HuH-7 (cell line): ENCODE data around the gene IRX4.

Experiments used
- DNase-seq: peaks from one replicate; pipeline ENCODE4 v3.0.0; 2011; ENCODE audit warnings: low spot score

IRX4 gene

DNA sequence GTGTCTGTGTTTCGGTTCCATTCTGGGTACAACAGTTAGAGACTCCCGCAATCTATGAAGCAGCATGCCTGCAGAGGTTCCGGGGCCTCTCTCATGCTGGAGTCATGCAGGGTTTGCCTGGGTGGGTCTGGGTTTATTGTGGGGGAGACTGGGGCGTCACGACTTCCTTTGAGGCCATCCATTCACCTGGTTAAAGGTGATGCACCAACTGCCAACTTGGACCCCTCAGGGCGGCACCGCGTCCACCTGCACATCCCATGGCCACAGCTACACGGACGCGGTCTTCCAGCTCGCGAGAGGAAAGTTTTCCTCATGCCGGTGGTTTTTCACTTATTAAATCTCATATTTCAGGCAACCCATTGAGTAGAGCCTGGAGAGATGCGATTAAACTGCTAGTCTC is 30.9 kb upstream of the IRX4 start:
- no peak for DNase-seq

DNA sequence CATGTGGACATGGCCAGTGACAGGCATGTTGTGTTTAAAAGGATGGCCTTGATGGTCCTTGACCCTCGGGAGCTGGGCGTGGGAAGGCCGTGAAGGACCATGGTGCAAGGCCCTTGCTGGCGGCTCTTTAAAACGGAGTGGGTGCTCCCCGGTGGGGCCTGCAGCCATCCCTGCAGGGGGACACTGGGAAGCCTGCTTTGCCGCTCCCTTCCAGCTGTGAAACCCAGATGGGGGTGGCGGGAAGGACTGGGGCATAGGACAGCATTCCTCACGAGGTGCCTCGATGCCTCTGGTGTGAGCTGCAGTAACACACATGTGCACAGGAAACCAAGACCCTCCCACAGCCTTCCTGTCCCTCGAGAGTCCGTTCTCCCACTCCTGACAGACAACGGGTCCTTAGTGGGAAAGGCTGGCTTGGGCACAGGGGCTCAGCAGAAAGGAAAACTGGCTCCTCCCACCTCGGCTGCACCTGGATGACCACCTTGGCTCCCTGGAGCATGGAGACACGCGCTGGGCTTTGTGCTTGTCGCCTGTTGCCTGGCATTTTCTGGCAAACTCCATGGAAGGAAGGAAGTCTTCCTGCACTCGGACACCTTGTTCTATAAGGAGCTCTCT is 30.3 kb upstream of the IRX4 start:
- DNase-seq, result no peak

DNA sequence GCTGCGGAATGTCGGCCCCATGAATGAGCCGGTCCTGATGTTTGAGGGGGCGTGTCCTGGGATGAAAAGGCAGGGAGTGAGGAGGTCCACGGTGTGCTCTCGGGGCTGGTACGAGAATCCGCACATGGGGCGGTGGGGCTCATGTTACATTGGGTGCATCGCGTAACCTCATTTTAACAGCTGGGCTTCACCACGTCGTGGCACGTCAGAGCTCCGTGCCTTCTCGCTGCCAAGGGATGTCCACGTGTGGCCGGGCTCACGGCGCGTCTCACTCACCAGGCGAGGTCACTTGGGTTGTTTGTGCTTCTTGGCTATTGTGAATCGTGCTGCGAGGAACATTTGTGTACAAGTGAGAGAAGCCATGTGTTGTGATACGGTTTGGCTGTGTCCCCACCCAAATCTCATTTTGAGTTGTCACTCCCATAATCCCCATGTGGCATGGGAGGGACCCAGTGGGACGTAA is 29.1 kb upstream of the IRX4 start:
- no peak for DNase-seq

DNA sequence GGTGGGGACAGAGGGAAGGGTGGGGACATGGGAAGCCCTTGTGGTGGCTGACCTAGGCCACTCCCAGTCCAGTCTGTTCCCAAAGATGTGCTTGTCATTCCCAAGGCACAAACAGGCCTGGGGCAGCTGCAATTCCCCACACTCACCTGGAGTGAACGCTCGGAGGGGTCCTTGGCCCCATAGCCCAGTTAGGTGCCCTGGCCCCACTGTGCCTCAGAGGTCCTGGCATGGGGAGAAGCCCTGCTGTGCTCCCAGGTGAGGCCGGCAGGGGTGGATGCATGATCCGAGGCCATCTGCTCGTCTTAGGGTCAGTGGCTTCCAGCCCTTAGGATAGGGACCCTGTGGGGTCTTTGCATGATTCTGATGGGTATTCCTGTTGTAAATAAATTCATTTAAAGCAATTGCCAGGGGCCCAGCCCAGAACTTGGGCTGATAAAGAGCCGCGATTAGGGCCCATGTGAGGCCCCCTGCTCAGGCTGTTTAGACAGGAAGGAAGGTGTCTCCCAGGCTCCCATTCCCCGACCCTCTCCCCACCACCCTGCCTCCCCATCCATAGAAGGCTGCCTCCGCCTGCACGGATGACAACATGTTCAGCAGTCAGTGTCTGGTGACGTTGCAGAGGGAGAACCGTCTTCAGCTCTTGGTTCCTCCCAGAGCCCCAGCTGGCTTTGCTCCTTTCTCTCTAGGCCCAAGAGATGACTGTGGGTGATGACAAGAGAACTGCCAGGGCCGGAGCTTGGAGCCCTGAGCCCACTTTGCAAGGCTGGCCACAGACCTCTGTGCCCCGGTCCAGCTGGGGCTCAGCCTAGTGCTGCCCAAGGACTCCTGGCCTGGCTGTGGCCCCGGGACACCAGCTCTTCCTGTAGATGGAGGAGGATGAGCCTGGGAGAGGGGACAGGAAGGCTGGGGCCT is 28.4 kb upstream of the IRX4 start:
- DNase-seq, result no peak

DNA sequence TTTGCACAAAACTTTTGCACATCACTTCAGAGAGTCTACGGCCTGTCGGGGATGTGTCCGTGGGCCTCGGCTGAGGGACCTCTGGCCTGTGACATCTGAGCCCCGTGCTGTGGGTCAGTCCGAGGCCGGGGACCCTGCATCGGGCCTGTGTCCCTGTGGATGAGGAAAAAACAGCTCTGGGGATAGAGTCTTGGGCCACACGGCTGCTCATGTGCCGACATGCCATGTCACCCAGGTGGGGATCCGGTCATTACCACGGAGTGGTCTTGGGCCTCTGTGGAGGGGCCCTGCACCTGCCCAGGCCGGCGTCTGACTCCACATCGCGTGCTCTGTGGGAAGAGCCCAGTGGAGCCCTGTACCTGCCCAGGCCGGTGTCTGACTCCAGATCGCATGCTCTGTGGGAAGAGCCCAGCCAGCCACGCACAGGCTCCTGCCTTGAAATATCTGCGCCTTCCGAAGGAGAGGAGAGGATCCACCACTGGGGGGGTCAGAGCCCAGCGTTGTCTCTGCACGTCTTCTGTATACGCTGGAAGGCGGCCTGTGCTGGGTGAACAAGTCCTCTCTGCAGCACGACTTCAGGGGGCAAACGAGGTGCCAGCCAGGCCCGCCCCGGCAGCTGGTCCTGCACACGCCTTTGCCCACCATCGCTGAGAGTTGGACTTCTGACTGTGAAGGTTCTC is 27.5 kb upstream of the IRX4 start:
- no peak for DNase-seq

DNA sequence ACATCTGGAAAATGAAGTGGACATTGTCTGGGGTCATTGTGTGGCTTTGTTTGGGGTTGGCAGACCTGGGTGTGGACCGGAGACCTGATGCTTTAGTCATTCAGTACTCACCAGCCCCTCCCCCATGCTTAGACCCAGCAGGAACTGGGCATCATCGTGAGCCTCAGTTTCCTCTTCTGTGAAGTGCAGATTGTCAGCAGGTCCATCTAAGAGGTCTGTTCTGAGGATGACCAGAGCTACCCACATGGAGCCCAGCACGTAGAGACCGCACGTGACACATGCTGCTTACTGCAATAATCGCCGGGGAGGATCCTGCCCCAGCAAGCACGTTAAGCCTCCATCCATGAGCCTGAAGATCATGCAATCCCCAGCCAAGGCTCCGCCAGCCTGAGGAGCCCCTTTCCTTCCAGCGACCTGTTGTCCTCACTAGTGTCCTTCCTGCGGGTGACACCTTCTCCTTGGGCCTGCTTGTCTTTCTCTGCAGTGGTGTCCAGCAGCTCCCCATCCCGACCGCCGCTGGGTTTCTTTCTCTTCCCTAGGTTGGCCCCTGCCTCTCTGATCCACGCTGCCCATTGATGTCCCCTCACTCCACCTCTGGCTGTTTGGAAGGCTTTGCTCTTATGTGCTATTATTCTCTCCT is 26.7 kb upstream of the IRX4 start:
- DNase-seq, result no peak

DNA sequence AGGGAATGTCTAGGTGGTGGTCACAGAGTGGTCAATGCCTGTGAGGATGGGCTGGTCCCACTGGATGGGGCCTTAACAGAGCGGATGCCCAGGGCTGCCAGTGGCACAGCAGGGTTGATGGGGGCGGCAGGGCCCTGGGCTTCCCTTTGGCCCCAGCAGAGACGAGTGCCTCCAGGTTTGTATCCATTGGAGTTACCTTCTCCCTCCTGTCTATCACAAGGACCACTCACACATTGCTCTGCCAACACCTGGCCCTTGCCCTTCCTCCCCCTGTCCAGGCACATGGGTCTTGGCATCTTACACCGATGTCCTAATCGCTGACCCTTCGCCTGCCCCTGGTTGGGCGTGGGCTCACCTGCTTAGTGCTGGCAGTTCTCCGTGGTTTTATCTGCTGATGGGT is 26.2 kb upstream of the IRX4 start:
- DNase-seq, result no peak

DNA sequence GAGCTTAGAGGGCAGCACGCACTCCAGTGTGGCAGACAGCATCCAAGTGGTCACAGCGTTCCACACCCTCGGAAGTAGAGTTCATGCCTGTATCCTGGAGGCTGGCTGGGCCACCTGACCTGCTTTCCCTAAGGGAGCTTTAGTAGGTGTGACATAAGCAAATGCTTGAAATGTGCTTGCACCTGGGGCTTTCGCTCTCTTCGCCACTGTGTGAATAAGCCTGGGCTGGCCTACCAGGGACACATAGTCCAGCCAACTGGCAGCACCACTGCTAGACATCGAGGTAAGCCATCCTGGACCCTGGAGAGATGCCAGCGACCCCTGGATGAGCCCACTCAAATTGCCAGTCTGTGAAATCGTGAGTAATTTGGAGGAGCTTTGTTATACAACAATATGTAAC is 24.9 kb upstream of the IRX4 start:
- DNase-seq, result no peak

DNA sequence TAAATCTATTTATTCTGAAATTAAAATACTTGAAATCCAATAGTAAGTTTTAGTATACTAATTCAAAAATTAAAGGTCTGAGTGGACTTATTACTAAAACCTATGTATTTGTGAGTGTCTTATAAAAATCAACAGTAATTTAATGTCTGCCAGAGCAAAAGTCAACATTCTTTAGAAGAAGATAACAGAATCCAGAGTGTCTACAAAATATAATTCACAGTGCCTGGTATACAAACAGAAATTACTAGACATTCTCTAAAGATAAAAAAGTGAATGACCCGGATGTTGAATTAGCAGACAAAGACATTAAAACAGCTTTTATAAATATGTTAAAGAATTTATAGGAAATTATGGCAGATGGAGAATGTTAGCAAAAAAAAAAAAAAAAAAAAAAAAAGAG is 22.4 kb upstream of the IRX4 start:
- no peak for DNase-seq

DNA sequence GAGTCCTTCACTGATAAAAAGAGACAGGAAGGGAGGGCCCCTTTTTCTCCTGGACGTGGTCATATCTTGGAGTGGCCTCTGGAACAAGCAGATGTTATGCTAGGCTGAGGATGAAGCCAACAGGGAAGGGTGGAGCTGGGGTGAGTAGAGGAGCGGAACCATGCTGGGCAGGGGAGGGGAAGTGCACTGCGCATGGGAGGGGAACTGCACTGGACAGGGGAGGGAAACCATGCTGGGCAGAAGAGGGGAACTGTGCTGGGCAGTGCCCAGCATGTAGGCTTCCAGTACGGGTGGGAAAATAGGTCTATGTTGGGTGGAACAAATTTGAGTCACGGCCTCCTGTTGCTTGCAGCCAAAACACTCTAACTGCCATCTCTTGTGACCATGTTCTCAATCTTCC is 19.3 kb upstream of the IRX4 start:
- DNase-seq, result no peak

DNA sequence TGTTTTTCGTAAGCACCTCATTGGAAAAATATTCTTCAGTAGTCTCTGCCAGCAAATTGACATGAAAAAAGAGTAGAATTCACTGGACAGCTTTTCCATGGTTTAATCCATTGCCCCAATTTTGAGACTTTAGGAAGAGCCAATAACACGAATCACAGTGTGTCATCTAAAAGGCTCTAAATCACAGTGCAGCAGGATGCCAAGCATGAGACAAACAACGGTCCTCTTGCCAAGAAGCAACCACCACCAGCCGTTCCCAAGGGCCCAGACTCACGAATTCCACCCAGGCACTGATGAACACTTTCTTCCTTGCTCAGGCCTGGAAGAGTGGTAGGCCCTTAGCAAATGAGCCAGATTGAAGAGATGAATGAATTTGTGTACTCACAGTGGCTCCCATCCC is 18.3 kb upstream of the IRX4 start:
- DNase-seq, result no peak

DNA sequence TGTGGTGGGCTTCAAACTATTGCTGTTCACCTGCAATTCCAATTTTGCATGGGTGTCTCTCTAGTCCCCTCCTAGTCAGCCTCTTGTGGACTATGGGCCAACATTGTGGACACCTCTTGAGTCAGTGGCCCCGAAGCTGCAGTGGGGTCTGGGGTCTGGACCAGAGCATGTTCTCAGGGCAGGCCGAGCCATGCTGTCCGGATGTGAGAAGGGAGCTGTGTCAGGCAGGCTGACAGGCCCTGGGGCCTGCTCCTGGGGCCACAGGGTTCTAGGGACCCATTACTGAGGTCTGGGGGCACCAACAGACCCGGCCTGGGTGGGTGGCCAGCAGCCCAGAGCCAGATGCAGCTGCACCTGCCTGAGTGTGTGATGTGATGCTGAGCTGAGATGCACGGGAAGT is 16.5 kb upstream of the IRX4 start:
- DNase-seq, result no peak

DNA sequence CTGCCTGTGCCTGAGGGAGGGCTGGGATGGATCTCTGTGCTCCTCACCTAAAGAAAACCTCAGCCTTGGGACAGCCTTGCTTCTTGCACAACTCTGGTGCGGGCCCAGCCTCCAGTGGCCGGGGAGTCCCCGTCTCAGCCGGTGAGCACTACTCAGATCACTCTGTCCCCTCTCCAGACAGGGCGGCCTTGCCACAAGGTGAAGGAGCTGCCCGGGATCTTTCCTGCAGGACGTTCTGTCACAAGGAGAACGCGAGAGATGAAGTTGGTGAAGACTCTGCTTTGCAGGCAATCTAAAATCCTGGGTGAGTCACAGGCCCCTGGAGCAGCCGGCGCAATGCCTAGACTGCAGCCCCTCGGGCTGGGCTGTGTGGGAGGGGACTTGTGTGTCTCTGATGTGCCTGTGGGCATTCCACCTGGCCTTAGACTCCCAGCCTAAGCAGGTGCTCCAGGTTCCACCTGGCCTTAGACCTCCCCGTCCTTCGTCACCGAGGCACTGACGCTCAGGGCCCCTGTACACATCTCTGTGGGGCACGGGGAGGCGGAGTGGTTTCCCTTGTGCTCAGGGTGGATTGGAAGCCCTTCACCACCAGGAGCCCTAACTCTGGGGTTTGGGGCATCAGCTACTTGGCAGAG is 15.2 kb upstream of the IRX4 start:
- no peak for DNase-seq

DNA sequence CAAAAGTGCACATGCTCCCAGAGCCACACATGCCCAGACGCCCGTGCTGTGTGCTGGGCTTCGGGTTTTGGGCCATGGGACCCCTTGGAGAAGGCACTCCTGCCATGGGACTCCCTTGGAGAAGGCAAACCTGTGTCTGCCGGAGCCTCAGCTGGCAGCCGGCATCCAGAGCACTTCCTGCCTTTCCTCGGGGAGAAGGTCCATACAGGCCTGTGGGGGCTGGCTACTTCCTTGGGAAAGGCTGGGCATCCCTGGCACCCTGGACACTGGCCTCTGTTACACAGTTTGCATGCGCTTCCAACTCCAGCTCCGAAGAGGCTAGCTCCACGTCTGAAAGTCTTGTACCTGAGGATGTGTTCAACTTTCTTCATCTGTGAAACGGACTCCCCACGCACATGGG is 14.7 kb upstream of the IRX4 start:
- DNase-seq, result no peak

DNA sequence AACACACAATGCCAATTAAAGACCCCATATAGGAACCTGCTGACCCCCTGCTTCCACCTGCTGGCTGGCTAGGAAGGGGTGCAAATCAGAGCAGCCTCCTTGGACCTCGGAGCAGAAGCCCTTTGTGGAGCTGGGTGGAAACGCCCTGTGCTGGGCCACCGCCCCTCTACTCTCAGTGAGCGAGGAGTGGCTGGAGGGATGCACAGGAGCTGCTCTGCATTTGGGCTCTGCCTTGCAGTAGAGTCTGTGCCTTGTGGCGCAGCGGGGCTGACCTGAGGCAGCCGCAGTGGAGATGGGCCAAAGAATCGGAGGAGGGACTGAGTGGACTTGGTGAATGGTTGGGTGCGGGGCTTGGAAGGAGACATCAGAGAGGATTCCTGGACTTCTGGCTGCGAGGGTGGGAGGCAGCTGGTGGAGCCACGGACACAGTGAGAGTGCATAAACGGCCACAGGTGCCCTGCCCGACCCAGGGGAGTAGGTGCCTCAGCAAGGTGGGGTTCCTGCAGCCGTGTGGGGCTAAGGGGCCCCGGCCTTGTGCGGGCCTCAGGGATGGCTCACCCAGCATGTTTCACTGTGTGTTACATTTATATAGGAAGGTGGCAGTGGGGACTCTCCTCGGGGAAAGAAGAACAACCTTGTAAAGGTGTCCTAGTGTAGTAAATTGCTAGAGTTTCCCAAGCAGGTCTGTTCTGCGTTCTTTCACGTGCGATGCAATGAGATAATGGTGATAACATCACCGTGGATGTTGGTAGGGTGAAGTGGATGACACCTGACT is 14.1 kb upstream of the IRX4 start:
- no peak for DNase-seq

DNA sequence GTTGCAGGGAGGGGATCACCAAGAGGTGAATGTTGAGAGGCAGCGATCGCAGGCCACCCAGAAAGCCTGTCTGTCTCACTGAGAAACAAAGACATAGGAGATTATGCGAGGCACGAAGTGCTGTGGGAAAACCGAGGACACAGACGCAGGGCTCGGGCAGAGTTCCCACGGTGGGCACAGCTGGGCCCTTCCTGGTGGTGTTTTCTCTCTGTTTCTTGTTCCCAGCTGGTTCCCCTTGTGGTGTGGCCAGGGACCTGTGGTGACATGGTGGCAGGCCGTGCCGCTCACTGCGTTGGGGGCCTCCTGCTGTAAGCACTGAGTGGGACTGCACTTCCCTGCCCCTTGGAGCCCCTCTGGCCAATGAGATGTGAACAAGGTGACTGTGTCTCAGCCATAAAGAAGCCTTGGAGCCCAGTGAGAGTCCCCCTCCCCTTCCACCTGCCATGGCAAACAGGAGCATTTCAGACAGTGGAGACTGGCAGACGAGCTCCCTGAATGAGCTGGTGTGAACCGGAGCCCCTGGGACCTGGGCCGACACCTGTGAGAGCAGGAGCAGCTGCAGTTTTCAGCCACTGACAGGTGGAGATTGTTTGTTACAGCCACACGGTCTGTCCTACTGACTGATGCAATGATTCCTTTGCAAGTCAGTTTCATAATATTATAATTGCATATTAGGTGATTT is 13.2 kb upstream of the IRX4 start:
- no peak for DNase-seq

DNA sequence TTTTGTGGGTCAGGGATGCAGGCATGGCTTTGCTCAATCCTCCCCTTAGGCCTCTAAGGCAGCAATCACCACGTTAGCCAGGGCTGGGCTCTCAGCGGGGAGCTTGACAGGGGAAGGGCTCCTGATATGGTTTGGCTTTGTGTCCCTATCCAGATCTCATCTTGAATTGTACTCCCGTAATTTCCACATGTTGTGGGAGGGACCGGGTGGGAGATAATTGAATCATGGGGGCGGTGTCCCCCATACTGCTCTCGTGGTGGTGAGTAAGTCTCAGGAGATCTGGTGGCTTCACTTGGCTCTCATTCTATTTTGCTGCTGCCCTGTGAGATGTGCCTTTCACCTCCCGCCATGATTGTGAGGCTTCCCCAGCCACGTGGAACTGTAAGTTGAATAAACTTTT is 11.5 kb upstream of the IRX4 start:
- DNase-seq, result no peak

DNA sequence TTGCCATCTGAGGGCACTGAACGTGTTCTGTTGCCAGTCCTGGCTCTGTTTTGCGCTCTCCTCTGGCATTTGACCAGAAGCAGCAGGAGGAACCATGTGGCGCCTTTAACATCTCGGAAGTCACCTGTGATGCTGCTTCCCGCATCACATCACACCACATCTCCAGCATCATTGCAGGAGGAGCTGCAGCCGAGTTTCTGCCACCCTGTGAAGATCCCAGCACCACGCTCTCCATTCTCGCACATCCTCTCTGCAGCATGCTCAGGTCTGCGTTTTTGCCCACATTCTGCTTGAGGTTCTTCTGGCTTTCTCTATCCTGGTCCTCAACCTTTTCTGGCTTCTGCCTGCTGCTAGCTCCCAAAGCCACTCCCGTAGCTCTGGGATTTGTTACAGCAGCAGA is 11.0 kb upstream of the IRX4 start:
- no peak for DNase-seq

DNA sequence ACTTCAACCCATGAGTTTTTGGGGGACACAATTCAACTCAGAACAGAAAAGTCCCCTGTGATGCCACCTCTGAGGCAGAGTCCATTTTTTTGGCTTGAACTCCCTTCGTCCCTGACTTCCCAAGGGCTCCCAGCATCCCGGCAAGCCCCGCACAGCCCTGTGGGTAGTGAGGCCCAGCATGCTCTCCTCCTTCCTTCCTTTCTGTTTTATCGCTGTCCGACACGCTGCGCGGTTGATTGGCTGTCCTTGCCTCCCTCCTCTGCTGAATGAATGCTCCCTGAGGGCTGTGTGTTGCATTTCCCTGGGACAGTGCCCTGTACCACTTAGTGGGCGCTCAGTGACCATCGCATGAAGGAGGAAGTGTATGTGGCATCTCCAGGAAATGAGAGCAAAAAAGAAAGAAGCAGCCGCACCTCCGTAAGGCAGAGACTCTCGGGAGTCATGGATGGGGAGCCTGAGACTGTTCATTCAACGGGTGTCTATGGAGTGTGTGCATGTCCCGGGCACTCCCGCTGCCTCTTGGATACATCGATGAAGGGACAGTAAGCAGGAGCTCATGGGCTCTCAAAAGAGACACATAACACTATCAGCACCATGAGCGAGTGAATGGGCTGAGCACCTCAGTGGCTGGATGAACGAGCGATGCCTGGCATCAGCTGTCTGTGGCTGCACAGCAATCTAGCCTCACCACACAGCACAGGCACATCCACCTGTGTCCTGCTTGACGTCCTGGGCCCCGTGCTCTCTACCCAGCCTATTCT is 10.1 kb upstream of the IRX4 start:
- no peak for DNase-seq

DNA sequence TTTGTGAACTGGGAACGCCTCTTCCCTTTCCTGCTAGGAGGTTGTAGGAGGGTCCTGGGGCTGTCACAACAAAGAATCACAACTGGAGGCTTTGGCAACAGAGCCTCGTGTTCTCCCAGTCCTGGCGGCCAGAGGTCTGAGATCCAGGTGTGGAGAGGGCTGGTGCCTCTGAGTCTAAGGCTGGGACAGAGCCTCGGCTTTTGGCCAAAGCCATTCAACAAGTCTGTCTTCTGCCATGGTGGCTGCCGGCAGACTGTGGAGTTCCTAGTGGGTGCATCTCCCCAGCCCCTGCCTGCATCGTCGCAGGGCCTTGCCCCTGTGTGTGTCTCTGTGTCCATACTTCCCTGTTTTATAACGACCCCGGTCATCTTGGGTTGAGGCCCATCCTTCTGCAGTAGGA is 9.5 kb upstream of the IRX4 start:
- DNase-seq, result no peak
